GM19238 (cell line): ENCODE measurements around the gene SH3RF1.

Experiments
- DNase-seq: peaks from one replicate; pipeline ENCODE4 v3.0.0; 2011; ENCODE audit warnings: low spot score; ENCODE audit not compliant: insufficient read length

SH3RF1 gene

DNA sequence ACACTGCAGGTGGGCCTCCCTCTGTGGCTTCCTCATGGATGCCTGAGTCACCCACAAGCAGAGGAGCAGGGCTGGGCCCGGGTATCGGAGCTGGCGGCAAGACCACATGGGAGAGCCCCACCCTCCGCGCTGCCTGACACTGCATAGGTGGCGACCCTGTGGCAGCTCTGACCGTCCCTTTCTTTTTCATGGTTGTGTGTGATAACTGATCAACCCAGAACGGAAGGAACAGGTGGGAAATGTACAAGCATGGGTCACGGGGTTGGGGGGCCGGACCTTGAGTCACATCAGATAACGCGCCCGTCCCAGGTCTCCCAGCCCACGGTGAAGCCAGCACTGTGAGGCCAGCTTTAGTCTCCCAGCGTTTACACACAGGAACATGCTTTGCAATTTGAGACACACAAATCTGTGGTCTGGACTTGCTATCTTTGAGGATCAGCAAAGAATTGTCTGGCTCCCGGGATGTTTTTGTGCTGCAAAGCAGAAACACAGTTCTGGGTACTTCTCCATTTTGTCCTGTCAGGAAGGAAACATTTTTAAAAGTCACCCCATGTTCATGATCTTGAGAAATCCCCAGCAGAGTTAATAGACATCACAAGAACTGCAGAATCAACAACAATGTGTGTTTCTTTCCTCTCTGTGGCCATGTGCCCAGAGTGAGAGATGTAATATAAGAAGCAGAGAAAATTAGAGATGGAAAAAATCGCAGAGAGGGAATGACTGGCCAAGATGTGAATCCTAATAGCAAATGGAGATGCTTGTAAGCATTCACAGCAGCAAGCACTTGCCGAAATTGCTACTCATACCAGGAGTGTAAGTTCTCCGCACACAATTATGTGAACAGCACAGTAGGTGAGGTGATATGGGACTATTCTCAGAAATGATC lies 190.6 kb downstream of the SH3RF1 start:
- peak; percentile 48 for DNase-seq

DNA sequence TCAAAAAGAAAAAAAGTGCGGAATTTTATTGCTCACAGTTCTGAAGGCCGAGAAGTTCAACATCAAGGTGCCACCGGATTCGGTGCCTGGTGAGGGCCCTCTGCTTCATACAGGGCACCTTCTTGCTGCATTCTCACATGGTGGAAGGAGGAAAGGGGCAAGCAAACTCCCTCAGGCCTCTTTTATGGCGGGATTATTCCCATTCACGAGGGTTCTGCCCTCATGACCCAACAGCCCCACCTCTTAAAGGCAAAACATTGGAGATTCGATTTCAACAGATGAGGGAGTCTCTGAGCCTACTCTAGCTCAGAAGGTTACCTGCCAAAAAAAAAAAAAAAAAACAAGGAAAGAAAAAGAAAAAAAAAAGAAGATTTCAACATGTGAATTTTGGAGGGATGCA lies 196.6 kb downstream of the SH3RF1 start:
- DNase-seq = no peak

DNA sequence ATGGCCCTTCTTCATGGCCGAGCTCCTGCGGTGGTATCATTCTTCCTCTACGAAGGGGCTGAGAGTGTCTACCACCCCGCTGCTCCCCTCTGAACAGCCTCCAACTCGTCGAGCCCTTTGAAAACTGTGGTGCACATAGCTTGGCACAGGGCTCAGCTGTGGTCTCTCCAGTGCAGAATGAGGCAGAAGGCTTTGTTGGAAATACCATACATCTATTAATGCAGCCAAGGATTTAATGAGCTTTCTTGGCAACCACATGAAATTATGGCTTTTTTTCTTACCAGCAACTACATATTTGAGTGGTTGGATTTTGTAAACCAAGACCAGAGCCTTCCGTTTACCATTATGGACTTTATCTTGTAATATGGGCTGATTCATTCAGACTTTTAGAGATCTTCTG lies 199.0 kb downstream of the SH3RF1 start:
- DNase-seq = no peak

DNA sequence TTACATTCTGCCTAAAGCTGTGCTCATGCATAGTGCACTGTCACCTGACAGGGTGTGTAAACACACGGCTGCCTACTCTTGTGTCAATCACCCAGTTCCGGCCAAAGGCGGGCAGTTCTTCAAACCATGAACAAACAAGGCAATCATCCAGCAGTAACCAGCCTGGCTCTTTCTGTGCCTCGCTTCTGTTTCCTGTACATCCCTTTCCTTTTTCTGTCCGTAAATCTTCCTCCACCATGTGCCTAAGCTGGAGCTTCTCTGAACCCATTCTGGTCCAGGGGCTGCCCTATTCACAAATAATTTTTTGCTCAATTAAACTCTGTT lies 199.9 kb downstream of the SH3RF1 start:
- no peak for DNase-seq

DNA sequence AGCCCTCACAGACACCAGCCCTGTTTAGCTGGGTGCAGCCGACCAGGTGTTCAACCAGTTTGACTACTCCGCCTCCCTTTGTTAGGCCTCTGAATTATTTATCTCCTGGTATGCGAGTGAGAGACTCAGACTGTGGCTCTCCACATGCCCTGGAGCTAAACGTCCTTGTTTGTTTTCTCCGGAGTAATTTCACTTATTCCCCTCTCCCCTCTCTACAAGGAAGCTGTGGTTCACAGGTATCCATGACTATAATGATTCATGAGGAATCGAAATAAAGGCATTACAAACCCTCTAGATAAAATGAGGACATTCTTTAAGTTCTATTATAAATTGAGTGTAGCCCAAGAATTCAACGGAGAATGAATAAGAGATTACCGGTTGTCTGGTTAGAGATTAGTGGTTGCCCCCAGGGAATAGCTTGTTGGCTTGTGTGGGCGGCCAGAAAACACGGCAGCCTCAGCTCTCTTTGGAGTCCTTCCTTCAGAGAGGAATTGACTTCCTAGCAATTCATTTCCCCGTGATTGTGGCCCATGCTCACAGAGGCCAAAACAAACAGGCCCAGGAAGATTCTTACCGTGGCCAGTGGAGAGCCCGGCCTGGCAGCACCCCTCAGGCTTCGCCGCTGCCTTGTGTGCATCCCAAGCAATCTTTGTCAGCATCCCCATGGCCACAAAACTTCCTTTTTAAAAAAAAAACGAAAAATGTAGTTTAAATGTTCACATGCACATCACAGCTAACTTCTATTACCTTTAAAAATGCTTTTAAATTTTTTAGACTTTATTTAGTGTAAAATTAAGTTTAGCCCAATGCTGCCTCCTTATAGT lies 200.5 kb downstream of the SH3RF1 start:
- no peak for DNase-seq

DNA sequence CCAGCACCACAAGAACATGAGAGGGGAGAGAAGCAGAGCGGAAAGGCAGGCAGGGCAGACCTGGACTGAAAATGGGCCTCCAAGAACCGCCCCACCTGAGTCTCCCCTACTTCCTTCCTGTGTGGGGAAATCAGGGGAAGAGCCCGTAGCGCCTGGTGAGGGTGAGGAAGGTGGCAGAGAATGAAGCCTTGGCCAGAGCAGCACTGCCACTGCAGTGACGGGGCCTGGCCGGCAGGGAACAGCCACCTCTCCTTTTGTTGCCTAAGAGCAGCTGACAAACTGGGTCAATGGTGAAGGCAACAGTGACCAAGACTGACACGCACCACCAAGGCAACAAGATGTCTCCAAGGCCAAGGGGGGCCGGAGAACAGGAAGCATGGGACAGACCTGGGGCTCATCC lies 202.3 kb downstream of the SH3RF1 start:
- DNase-seq = no peak

DNA sequence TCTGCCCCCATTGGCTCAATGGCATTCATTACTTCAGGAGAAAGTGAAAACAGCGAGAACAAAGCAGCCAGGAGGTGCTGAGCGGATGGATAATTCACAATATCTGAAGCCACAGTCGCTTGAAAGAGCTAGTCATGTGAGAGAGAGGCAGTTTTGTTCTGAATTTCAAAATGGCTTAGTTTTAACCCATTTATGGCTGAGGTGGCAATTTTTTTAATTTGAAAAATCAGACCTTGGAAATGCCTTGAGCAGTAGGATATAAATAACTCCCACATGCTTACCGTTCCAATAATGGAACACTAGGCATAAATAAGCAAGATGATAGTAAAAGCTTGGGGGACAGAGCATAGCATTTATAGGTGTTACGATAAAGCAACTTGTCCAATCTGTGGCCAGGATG lies 203.8 kb downstream of the SH3RF1 start:
- DNase-seq = no peak

DNA sequence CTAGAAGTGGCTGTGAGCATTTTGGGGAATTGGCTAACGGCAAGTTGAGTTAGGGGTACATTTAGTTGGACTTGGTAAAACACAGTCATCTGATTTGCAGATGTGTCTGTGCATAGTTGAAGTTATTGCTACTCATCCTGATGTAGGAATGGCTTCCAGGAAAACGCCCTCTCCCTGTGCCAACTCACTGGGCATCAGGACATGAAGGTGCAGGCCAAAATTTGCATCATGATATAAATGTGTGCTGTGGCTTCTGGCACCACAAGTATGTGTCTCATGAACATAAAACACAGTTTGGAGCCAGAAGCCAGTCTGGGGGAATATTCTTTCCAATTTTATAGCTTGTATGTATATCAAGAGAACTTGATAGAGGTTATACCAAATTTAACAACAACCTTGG lies 206.5 kb downstream of the SH3RF1 start:
- DNase-seq = no peak

DNA sequence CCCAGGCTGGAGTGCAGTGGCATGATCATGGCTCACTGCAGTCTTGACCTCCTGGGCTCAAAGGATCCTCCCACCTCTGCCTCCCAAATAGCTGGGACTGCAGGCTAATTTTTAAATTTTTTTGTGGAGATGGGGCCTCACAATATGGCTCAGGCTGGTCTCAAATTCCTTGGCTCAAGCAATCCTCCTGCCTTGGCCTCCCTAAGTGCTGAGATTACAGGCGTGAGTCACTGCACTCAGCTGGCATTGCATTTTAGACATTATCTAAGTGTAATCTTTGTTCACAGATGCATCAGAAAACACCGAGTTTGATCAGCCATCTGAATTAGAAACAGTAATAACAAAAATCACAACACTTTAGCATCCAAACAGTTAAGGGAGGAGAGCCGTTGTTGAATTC lies 207.3 kb downstream of the SH3RF1 start:
- no peak for DNase-seq

DNA sequence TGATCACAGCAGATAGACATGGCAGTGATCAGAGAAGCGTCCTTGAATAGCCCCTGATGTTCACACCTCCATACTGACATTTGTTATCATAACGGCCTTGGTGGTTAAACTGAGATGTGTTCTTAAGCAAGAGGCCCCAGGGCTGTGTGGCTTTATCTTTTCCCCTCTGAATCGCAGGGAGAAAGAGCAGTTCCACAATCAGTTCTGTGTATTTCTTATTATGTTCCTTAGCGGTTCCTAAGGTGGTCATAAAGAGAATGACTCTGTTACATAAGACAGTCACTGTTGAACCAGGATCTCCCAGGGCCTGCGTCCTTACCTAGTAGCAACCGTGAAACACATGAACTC lies 207.9 kb downstream of the SH3RF1 start:
- no peak for DNase-seq

DNA sequence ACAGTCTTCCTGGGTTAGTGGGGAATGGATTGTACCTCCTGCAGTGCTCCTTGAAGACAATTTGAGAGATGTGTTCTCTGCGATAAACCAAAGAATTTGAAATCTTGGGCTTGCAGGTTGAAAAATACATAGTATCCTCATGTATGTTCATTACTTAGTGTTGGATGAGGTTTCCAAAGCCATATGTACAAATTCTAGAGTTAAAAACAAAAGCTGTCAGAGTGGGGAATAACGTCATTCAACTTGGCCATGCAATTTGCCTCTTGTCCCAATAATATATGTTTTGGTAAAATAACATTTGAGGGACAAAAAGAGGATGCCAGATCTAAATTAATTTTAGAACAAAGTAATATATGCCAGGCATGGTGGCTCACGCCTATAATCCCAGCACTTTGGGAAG lies 209.4 kb downstream of the SH3RF1 start:
- no peak for DNase-seq

DNA sequence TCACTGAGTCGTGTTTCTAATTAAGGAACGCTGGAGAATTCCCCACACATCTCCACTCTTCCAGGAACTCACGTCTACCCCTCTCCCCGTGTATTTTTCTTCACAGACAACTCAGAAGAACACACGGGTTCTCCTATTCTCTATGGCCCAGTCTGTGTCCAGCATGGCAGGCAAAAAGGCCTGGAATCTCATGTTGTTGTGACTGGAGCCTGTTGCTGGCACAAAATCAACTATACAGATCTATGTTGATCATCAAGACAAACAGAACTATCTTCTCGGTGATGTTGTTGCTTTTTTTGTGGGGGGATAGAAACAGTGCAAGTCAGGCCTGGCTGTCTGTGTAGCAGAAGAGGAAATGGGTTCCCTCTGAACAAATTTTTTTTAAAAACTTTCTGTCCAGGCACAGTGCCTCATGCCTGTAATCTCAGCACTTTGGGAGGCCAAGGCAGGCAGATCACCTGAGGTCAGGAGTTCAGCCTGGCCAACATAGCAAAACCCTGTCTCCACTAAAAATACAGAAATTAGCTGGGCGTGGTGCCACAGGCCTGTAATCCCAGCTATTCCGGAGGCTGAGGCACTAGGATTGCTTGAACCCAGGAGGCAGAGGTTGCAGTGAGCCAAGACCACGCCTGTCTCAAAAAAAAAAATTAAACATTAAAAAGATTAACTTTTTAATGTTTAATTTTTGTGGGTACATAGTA lies 210.2 kb downstream of the SH3RF1 start:
- DNase-seq = no peak

DNA sequence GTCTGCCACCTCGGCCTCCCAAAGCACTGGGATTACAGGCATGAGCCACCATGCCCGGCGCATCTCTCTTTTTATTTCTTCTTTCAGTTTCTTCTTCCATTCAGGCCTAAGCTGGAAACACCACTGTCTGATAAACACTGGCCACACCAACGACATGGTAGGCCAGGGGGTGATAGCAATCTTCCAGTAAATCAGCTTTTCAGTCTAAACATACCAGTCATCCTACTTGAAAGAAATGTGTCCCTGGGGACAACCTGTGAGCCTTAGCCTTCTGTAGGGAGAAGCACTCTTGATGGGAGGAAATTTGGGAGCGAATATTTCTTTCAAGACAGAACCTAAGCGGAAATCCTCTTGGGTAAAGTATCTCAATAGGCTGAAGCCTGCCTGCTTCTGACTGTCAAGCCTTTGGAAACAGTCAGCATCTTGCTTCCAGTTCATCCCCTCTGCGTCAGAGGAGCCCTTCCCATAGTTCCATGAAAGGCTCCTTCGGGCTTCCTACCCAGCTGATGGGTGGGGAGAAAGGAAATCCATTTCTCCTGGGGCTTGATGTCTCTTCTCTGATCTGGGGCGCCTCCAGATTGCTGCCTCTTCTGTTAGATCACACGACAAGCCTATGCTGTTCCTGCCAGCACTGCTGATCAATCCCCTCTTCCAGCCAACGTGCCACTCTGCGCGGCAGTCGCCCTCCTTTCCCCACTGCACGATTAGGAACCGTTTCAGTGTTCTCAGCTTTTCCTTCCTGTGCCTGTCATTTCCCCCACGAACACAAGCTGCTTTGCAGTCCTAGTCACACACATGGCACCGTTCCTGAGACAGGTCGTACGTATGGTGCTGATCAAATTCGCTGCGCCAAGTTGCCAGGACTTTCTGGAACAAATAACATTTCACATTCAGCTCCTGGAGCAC lies 211.2 kb downstream of the SH3RF1 start:
- DNase-seq = no peak

DNA sequence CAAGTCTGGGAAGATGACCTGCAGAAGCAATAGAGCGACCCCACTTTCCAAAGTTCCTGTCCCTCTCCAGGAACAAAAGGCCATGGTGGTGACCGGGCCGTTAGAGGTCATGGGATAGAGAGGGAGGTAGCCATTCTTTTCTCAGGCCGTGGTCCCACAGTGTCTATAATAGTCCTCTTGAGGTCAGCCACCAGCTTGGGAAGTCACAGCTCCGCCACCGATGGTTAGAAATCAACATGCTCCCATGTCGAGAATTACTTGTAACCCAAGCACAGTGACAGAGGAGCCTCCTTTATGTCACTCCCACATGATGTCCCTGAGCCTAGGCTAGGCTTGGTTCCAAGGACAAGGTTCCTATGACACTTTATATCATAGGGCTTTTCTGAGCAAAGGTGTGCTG lies 212.4 kb downstream of the SH3RF1 start:
- no peak for DNase-seq

DNA sequence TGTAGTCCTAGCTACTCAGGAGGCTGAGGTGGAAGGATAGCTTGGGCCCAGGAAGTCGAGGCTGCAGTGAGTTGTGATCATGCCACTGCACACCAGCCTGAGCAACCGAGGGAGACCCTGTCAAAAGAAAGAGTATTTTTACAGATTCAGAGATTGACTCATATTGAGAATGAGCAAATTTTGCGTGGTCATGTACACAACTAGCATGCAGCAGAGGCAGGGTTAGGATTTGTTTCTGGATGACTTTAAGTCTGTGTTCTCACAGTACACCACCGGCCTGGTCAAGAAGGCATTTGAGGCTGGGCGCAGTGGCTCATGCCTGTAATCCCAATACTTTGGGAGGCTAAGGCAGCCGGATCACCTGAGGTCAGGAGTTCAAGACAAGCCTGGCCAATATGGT lies 215.9 kb downstream of the SH3RF1 start:
- DNase-seq = no peak

DNA sequence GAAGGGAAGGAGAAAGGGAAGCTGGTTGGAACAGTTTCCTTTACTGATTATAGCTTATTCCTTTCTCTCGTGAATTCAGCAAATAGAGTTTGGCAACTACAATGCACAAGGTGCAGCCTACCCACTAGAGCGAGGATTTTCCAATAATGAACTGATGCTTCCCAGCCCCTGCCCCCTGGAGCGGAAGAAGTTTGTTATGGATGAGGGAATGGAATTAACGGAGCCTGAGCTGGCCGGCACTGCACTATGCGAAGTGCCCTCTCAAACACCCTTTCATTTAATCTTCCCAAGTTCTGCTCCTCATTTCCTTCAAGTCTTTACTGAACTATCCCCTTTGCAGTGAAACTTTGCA lies 218.2 kb downstream of the SH3RF1 start:
- DNase-seq = no peak

DNA sequence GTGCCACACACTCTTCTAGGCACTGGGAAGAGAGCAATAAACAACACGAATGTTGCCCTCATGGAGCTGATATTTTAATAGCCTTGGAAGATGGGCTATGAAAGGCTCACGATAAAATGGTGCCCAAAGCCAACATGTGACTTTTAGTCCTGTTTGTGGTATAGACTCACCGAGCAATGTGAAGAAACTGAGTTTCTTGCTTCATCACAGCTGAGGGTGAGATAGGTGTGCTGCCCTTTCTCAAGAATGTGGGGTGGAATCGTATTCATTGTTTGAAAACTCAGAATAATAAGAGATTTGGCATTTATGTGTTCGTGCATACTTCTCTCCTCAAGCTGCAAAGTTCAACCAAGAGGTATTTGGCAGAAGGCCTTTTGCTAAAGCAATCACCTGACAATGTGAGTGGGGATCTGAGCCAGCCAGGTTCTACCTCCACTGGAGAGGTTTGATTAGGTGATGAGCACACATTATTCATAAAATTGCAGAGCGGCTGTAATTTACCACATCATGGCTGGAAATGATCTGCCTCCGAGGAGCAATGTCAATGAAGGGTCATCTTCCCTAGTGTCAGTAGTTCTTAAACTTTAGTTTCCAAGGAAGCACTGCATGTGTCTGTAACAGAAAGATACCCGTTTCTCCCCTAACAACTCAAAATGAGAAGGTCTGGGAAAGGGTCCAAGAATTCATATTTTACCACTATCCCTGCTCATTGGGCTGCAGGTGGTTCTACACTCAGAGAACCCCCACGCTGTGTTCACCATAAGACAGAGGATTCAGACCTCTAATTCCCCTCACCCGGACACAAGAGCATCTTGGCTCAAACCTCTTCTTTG lies 218.8 kb downstream of the SH3RF1 start:
- no peak for DNase-seq

DNA sequence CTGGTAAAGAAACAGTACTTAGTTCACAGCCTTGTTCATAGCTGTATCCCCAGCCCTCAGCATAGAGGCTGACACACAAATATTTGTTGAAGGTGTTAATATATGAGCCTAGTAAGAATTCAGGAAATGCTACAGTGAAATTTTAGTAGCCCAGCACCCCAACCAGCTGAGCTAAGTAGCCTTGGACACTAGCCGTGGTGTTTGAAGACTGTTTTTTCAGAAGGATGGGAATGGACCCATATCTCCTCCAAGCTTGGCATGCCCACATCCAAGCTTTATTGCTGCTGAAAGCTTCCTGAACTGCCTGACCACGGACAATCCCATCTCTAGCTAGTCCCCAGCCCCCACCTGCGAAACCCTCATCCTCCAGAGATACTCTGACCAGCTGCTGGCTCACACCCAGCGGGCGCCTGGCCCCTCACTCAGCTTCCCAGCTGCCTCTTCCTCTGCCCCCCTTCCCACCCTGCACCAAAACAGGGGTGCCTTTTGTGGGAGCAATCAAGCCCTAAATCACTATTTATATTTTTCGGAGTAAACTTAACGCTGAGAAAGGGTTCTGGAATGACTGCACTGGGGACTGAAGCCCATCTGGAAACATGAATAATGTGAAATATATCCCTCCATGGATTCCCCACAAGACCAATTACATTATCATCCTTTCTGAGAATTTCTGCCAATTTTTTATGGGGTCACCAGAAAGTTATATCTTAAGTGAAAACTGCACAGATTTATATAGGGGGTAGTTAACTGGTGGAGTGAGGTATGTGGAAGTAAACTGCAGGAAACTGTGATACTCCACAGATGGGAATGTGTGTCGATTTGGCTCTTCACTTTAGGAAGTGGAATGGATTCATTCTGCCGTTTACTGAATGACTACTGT lies 219.6 kb downstream of the SH3RF1 start:
- no peak for DNase-seq

DNA sequence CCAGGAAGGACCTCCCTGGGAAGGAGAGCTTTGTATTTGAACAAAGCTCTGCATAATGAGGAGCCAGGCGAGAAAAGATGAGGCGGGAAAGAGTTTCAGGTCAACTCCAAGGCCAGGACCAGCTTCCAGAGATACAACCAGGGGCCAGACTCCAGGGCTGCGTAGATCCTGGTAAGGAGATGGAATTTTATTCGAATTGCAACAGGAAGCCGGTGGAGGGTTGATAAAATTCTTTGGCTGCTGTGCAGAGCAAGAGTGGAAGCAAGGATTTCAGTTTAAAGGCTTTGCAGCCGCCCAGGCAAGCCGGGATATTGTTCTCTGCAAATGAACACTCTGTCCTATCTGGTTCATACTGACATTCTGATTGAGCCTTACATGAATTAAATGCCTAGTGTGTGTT lies 220.5 kb downstream of the SH3RF1 start:
- no peak for DNase-seq
